ENCODE data around the gene ARL8A.
"Not testable (repeated sequence)": the region's sequence is repeated elsewhere in the genome, so short reads cannot be mapped to it uniquely, and the experiment has no call there.

ARL8A gene

DNA sequence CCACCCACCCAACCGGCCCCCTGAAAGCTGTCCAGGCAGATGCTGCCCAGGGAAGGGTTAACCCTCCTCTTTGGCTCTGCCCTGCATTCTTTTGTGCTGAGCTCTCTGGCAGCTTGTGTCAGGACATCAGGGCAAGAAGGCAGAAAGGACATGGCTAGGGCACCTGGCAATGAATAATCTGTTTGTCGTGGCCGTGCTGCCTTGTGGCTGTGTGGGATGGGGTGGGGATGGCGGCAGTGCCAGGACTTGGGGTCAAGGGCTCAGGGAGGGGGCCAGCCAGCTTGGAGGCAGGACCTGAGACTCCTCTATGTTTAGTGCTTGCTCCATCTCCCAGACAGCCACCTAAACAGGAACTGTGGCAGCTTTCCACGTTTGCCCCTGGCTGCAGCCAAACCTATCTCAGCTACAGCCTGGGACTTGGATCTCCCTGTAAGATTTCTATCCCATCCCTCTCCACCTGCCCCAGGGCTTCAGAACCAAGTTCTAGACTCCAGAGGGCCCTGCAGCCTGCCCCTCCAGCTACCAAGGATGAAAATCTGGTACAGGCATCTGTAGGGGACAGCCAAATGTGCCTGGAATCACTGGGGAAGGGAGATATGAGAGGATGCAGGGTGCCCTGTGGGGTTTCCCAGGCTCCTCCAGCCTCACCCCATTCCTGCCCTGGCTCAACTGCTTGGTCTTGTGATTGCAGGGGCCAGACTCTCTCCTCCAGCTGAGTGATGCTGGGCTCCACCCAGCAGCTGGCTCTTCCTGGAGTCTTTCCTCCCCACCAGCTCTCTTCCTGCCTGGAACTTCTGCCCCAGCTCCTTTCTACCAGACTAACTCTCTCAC lies 31.5 kb downstream of the ARL8A start:
- Mint-ChIP-seq H3K9me3 (no peaks in the 10 kb centered on the region), H3K4me3 (no peak overlapping the region), H3K27ac (no peak overlapping the region), H3K36me3 (ENCODE audit: low read depth) (no peaks in the 10 kb centered on the region), H3K27me3 (ENCODE audit: low read depth) (peaks cover 10% of the 10 kb centered on the region), H3K4me1 (ENCODE audit: low read depth) (no peaks in the 10 kb centered on the region)
- no peak for DNase-seq (ENCODE audit: low spot score)

DNA sequence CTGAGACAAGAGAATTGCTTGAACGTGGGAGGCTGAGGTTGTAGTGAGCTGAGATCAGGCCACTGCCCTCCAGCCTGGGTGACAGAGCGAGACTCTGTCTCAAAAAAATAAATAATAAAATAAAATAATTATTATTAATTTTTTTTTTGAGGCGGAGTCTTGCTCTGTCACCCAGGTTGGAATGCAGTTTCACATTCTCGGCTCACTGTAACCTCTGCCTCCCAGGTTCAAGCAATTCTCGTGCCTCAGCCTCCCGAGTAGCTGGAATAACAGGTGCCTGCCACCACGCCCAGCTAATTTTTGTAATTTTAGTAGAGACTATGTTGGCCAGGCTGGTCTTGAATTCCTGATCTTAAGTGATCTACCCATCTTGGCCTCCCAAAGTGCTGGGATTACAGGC lies 32.9 kb downstream of the ARL8A start:
- H3K27me3 Mint-ChIP-seq (ENCODE audit: low read depth); H3K4me1 Mint-ChIP-seq (ENCODE audit: low read depth); H3K9me3 Mint-ChIP-seq; DNase-seq (ENCODE audit: low spot score); H3K4me3 Mint-ChIP-seq; H3K27ac Mint-ChIP-seq; H3K36me3 Mint-ChIP-seq (ENCODE audit: low read depth): not testable (repeated sequence)

DNA sequence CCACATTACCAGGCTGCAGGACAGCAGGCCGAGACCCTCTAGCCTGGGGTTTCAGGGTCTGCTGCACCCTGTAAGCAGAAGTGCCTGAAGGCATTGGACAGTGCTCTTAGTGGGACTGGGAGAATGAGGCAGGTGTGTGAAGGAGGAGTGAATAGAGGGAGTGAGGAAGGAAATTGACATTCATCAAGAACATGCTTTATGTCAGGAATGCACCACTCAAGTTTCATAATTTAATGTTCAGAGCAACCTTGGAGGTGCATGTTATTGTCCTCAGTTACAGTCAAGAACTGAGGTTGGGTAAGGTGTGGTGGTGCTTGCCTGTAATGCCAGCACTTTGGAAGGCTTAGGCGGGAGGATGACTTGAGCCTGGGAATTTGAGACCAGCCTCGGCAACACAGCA lies 33.6 kb downstream of the ARL8A start:
- H3K36me3 Mint-ChIP-seq (ENCODE audit: low read depth): no peaks in the 10 kb centered on the region
- no peaks in the 10 kb centered on the region for H3K9me3 Mint-ChIP-seq
- no peak for DNase-seq (ENCODE audit: low spot score)
- no peak overlapping the region for H3K27ac Mint-ChIP-seq
- no peak overlapping the region for H3K4me3 Mint-ChIP-seq
- no peaks in the 10 kb centered on the region for H3K4me1 Mint-ChIP-seq (ENCODE audit: low read depth)
- H3K27me3 Mint-ChIP-seq (ENCODE audit: low read depth): peaks cover 8% of the 10 kb centered on the region

DNA sequence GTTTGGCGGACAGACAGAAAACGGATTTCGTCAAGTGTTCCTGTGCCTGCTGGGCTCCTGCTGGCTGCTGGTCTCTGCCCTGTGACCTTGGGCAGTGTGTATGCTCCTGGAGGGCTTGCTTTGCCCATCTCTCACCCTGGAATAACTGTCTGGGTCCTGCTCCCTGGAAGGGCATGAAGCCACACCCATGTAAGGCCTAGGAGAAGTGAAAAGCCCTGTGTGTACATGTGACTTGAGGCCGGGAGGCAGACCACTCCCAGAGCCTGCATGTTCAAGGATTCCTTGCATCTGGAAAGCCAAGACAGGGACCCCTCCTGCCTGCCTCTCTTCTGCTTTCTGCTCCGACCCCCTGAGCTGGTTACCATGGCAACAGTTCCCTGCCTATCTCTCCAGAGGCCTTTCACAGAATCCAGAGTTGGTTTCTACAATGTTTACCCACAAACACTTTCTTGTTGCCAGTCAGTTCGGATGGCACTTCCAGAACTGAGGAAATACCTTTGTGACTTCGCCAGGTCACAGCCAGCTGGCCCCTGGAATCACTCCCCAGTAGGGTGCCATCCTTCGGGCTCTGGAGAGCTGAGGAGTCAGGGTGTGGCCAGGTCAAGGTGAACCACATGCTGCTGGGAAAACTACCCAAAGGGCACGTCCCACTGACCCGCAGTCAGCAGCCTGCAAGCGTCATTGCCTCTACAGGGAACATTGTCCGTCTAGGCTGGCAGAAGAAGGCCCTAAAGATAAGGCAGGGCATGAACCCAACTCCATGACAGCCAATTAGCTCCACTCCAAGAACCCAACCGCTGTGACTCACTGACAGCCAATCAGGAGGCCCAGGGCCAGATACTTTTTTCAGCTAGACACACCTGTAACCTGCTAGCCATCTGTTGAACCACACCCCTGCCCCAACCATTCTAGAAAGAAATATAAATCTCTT lies 36.5 kb downstream of the ARL8A start:
- Mint-ChIP-seq H3K4me3 (no peak overlapping the region), H3K4me1 (ENCODE audit: low read depth) (no peaks in the 10 kb centered on the region), H3K36me3 (ENCODE audit: low read depth) (no peaks in the 10 kb centered on the region), H3K9me3 (no peaks in the 10 kb centered on the region), H3K27me3 (ENCODE audit: low read depth) (no peaks in the 10 kb centered on the region), H3K27ac (no peak overlapping the region)
- no peak for DNase-seq (ENCODE audit: low spot score)

DNA sequence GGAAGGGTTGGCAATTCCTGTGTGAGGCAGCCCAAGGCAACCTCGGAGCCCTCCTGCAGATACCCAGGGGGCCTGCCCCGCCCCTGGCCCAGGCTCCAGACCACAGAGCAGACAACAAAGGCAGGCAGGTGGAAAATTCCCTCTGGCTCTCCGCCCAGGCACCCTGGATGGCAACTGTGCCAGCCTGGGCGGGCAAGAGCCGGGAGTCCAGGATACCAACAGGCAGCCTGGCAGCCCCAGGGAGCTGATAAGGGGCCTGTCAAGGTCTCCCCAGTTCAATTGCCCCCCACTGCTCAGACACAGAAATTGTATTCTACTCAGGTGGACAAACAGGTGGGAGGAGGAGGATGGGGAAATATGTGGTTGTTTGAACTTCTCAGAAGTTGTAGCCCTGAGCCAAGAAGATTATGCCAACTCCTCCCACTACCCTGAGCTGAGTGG lies 37.2 kb downstream of the ARL8A start:
- no peak for DNase-seq (ENCODE audit: low spot score)
- Mint-ChIP-seq H3K27me3 (ENCODE audit: low read depth) (no peaks in the 10 kb centered on the region), H3K36me3 (ENCODE audit: low read depth) (no peaks in the 10 kb centered on the region), H3K9me3 (no peaks in the 10 kb centered on the region), H3K4me1 (ENCODE audit: low read depth) (no peaks in the 10 kb centered on the region), H3K4me3 (no peak overlapping the region), H3K27ac (no peak overlapping the region)

DNA sequence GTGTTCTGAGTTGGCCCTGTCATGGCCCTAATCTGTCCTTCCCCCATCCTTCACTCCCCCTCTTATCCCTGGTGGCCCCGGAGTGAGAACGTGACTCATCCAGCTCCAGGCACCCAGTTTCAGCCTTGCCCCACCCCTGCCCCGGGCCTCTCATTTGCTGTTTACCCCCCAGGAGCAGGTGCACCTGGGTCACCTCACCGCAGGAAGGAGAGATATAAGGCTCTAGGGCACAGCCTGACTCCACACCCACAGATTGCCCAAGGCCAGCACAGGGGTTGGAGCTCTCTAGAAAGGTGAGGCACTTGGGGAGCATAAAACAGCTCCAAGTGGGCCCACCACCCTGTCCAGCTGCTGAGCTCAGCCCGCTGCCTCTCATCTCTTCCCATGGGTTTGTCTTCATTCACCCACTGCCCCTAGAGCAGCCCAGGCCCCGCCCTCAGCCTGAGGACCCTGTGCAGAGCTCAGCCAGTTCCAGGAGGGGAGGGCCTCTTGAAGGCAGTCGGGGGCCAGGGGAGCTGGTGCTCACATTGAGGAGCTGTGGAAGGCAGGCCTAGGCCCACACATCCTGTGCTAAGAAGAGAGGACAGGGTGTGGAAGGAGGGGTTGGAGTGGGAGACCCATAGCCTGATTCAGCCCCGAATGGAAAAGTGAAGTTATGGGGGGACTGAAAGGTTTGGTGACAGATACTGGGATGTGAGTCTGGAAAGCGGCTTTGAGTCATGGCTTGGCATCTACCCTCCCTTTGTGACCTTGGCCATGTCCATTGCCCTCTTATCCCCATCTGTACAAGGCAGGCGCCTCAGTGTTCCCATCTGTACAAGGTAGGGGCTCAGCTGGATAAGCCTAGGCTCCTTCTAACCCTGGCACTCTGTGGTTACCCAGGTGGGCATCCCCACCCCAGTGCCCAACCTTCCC lies 37.9 kb downstream of the ARL8A start:
- no peak overlapping the region for H3K4me3 Mint-ChIP-seq
- no peaks in the 10 kb centered on the region for H3K9me3 Mint-ChIP-seq
- no peak overlapping the region for H3K27ac Mint-ChIP-seq
- no peaks in the 10 kb centered on the region for H3K27me3 Mint-ChIP-seq (ENCODE audit: low read depth)
- DNase-seq (ENCODE audit: low spot score): no peak
- H3K36me3 Mint-ChIP-seq (ENCODE audit: low read depth): no peaks in the 10 kb centered on the region
- no peaks in the 10 kb centered on the region for H3K4me1 Mint-ChIP-seq (ENCODE audit: low read depth)

DNA sequence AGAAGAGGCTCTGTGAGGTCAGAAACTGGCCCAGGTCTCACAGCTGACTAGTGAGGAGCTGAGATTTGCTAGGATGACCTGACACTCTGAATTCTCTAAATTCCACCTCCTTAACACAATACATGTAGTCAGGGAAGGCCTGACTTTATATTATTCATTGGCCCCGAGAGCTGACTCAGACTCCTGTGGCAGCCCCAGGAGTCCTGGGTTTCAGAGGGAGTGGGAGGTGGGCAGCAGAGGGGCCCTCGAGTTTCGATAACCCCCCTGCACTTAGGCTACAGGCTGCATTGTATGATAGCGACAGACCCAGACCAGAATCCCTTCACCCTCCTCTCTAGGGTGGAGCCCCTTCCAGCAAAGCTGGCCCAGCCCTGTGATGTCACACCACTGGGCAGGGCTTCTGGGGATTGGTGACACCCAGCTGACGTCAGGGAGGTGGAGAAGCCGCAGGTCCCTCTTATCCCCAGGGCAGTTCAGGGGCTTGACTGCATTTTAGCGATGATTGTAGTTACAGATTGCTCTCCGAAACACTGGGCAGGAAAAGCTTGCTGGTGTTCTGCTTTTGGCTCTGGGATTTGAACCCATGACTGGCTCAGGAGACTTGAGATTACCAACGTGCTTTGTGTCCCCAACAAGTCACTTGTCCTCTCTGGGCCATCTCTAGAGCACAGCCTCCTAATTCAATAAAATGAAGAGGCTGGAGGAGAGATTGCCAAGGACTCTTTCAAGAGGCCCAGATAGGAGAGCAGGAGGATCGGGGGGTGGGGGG lies 38.8 kb downstream of the ARL8A start:
- H3K27ac Mint-ChIP-seq: no peak overlapping the region
- no peak overlapping the region for H3K4me3 Mint-ChIP-seq
- H3K9me3 Mint-ChIP-seq: no peaks in the 10 kb centered on the region
- H3K4me1 Mint-ChIP-seq (ENCODE audit: low read depth): no peaks in the 10 kb centered on the region
- no peaks in the 10 kb centered on the region for H3K27me3 Mint-ChIP-seq (ENCODE audit: low read depth)
- DNase-seq (ENCODE audit: low spot score): no peak
- no peaks in the 10 kb centered on the region for H3K36me3 Mint-ChIP-seq (ENCODE audit: low read depth)

DNA sequence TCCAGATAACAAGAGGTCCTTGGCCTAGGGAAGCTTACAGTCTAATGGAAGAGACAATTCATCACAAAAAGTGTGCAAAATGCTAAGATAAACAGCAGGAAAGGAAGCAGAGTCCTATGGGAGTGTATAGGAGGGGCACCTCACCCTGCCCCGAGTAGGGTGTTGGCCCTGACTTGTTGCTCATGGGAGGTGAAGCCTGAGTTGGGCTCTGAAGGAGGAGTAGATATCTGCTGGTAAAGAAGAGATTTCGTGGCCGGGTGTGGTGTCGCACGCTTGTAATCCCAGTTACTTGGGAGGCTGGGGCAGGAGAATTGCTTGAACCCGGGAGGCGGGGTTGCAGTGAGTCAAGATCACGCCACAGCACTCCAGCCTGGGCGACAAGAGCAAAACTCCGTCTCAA lies 40.5 kb downstream of the ARL8A start:
- no peak overlapping the region for H3K4me3 Mint-ChIP-seq
- H3K36me3 Mint-ChIP-seq (ENCODE audit: low read depth): no peaks in the 10 kb centered on the region
- H3K9me3 Mint-ChIP-seq: no peaks in the 10 kb centered on the region
- DNase-seq (ENCODE audit: low spot score): no peak
- no peaks in the 10 kb centered on the region for H3K4me1 Mint-ChIP-seq (ENCODE audit: low read depth)
- no peak overlapping the region for H3K27ac Mint-ChIP-seq
- H3K27me3 Mint-ChIP-seq (ENCODE audit: low read depth): no peaks in the 10 kb centered on the region

DNA sequence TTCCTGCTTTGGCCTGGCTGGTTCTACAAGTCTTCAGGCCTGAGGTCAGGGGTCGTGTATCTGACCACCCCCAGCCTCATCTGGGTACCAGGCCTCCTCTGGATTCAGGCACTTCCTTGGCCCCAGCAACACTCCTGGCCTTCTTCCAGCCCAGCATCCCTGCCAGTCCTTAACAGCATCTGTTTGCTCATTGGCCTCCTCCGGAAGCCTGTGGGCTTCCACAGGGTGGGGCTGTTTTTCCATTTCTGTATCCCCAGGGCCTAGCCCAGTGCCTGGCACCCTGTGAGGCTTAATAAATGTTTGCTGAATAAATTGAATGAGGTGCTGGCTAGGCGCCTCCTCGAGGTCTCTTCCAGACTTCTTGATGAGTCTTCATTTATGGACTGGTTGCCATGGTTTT lies 43.4 kb downstream of the ARL8A start:
- DNase-seq (ENCODE audit: low spot score): no peak
- H3K36me3 Mint-ChIP-seq (ENCODE audit: low read depth): no peaks in the 10 kb centered on the region
- no peak overlapping the region for H3K4me3 Mint-ChIP-seq
- no peak overlapping the region for H3K27ac Mint-ChIP-seq
- no peaks in the 10 kb centered on the region for H3K9me3 Mint-ChIP-seq
- H3K4me1 Mint-ChIP-seq (ENCODE audit: low read depth): no peaks in the 10 kb centered on the region
- no peaks in the 10 kb centered on the region for H3K27me3 Mint-ChIP-seq (ENCODE audit: low read depth)

DNA sequence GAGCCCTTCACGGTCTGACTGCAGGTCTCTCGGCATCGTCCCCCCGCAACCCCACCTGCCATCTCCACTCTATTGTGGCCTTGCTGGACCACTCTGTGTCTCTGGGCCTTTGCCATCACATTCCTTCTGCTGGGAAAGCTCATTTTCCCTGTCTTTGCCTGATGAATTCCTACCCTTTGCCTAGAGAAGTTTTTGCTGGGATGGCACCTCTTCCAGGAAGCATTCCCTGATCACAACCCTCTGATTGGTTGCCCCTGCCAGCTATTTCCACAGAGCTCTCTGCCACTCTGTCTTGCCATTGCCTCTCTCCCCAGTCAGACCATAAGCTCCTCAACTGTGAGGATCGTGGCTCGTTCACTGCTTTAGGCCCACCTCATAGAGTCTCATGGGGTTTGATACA lies 50.7 kb downstream of the ARL8A start:
- Mint-ChIP-seq H3K9me3 (no peaks in the 10 kb centered on the region), H3K4me1 (ENCODE audit: low read depth) (no peaks in the 10 kb centered on the region), H3K27ac (no peak overlapping the region), H3K36me3 (ENCODE audit: low read depth) (no peaks in the 10 kb centered on the region), H3K4me3 (no peak overlapping the region), H3K27me3 (ENCODE audit: low read depth) (peaks cover 2% of the 10 kb centered on the region)
- DNase-seq (ENCODE audit: low spot score): no peak

DNA sequence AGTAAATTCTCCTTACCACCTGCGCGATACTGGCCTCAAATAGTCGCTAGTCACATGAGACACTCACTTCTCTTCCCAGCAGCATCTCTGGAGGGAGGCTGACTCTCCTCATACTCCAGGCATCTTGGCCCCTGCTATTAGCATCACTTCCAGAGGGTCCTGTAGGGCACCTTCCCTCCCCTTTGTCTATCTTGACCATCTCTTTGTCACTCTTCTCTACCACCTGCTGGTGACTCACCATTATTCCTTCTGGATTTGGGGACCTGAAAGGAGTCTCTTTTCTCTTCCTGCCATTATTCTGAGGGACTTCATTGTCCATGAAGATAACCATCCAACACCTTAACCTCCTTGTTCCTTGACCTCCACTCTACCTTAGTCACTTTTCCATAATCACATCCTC lies 53.5 kb downstream of the ARL8A start:
- Mint-ChIP-seq H3K4me1 (ENCODE audit: low read depth) (no peaks in the 10 kb centered on the region), H3K27ac (no peak overlapping the region), H3K4me3 (no peak overlapping the region), H3K27me3 (ENCODE audit: low read depth) (peaks cover 11% of the 10 kb centered on the region), H3K36me3 (ENCODE audit: low read depth) (no peaks in the 10 kb centered on the region), H3K9me3 (no peaks in the 10 kb centered on the region)
- DNase-seq (ENCODE audit: low spot score): no peak

DNA sequence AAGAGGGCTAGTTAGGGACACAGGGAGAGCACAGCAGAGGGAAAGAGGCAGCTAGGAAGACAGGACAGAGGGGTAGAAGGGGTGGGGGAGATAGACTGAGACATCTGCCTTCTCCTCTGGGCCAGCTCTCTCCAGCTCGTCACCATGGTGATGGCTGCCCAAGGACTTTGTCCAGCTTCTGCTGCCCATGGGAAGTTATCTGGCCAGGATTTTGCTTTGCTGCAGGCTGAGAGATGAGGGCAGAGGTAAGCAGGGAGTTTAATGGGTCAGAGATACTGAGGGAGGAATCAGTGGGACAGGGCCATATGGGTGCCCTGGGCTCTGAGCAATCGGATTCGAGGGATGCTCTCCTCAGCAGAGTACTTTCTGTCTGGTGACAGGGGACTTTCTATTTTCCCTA lies 56.3 kb downstream of the ARL8A start:
- no peaks in the 10 kb centered on the region for H3K36me3 Mint-ChIP-seq (ENCODE audit: low read depth)
- no peaks in the 10 kb centered on the region for H3K9me3 Mint-ChIP-seq
- H3K4me1 Mint-ChIP-seq (ENCODE audit: low read depth): no peaks in the 10 kb centered on the region
- H3K27me3 Mint-ChIP-seq (ENCODE audit: low read depth): peaks cover 11% of the 10 kb centered on the region
- no peak overlapping the region for H3K27ac Mint-ChIP-seq
- H3K4me3 Mint-ChIP-seq: no peak overlapping the region
- DNase-seq (ENCODE audit: low spot score): no peak

Data from T-helper 2 cell treated with Interferon-gamma antibody and Interleukin-4, amounts not matched to agents 5 μg/mL and 100 μg/mL, for 36 hours (primary cell).